ENCODE measurements around the gene CLDN24.
"Not testable (repeated sequence)": the region's sequence is repeated elsewhere in the genome, so short reads cannot be mapped to it uniquely, and the experiment has no call there.

CLDN24 gene

GRCh38 chr4:183347146-183347545 is 24.9 kb upstream of the CLDN24 start:
- no peak for DNase-seq

DNA sequence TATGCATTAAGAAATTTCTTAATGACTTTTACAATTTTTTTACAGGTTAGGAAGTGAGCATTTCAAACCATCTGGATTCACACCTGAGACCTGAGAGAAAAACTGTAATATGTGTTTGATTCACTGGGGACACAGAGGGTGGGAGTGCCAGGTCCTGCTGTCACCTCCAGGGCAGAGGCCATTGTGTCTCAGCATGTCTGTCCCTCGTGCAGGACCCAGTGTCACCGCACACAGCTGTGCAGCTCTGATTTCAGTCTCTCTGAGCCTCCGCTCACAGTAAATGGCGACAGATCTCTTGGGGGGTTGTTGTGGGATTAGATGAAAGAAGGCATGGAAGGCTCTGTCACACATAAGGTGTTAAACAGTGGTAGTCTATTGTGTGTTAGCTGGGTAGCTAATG is 23.0 kb upstream of the CLDN24 start:
- no peak for DNase-seq

- no peak for DNase-seq
These were observed 22.5 kb upstream of the CLDN24 start for GRCh38 chr4:183344523-183345255.

- no peak for DNase-seq
These were observed 21.5 kb upstream of the CLDN24 start for GRCh38 chr4:183343730-183344129.

- peak; percentile 63 for DNase-seq
These were observed 20.6 kb upstream of the CLDN24 start for GRCh38 chr4:183342541-183343533.

DNA sequence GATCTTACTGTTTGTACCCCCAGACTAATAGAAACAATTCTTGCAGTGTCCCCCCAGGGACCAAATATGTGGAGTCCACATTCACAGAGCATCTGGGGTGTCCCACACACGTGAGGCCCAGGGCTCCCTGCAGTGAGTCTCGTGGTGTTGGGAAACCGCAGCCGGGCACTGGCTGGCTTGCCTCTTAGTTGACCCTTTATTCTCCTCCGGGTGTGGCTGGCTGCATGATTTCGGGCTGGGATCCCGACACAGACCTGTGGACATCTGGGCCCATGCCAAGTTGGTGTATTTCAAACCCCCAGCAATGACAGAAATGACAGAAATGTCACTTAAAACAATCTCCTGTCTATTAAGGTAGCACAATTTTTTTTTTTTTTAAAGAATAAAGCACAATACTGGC is 15.6 kb upstream of the CLDN24 start:
- DNase-seq: no peak

DNA sequence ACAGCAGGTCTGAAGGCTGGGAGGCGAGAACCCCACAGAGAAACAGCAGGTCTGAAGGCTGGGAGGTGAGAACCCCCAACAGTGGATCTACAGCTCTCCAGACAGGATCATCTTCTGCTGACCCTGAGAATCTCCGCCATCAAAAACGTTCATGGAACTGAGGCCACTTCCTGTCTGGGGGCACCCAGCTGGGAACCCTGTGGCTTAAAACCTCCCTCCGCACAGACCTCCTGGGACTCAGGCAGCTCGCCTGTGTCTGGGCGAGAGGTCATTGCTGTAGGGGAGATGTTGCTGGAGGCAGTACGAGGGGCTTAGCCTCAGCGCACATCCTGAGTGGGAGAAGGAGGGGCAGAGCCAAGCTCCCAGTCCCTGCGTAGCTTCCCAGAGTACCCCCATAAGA is 15.1 kb upstream of the CLDN24 start:
- no peak for DNase-seq

DNA sequence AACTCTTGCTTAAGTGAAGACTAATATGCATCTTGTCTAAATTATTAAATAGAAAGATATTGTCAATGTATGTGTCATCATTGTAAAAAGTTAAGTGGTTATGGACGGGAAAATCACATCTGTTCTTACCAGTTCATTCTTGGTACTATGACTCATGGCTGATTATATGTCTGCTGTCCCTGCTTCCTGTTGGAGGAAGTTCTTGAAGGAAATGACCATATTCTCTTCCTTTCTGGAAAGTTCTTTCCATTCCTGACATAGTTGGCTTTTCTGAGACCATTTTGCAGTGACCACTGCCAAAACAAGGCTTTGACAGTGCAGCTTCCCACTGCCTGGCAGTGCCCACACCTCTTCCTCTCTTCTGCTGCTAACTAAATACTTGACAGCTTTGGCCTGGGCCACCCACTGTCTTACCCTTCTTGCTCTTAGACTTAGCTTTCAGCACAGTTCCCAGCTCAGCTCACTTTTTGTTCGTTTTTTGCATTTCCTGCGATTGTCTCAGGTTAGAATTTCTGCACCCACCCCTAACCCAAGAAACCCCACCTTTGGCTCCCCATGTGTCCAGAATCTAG is 13.2 kb upstream of the CLDN24 start:
- DNase-seq: no peak

DNA sequence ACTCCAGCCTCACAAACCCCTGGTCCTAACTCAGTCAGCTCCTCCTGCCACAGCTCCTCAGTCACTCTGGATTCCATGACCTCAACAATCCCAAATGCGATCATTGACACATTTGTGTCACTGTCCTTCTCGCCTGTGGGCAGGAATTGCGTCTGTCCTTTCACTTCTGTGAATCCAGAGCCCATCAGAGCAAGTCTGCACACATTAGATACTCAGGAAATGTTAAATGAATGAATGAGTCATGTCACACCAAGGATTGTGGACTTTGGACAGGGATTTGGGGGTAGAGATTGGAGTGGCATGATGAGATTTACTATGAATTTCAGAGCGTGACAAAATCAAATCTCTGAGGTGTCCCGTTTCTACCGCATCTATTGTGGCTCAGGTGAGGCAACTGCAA is 11.8 kb upstream of the CLDN24 start:
- no peak for DNase-seq

DNA sequence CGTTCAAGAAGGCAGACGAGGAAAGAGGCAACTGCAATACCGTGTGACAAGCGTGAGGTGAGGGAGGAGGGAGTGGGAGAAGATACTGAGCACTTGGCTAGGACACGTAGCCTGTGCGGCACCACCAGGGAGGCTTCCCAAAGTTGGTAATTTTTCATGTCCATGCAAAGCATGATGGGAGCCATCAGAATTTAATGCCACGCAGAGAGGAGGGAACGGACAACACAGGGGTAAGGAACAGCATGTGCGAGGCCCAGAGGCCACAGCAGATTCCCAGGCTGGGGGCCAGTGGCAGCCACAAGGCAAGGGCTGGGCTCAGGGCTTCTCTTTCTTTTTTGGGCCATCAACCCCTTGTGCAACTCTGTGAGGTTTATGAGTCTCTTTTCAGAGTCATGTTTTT is 11.0 kb upstream of the CLDN24 start:
- no peak for DNase-seq

- no peak for DNase-seq
These were observed 10.2 kb upstream of the CLDN24 start for GRCh38 chr4:183332447-183332846.

DNA sequence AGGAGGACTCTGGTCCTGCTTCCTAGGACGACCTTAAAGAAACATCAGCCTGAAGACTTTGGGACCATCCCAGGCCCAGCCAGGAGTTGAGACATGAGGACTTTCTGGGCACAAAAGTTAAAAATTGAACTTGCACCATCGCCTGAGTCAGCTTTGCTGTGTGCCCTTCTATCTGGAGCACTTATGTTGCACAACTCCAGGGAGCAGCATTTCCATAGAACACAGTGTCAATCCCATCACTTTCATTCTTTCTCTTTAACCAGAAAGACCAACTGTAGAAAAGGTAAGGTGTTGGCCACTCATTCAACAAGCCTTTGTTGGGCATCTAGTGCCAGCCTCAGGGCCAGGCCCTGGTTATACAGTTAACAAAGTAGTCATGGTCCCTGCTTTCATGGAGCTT is 8.6 kb upstream of the CLDN24 start:
- DNase-seq: no peak

DNA sequence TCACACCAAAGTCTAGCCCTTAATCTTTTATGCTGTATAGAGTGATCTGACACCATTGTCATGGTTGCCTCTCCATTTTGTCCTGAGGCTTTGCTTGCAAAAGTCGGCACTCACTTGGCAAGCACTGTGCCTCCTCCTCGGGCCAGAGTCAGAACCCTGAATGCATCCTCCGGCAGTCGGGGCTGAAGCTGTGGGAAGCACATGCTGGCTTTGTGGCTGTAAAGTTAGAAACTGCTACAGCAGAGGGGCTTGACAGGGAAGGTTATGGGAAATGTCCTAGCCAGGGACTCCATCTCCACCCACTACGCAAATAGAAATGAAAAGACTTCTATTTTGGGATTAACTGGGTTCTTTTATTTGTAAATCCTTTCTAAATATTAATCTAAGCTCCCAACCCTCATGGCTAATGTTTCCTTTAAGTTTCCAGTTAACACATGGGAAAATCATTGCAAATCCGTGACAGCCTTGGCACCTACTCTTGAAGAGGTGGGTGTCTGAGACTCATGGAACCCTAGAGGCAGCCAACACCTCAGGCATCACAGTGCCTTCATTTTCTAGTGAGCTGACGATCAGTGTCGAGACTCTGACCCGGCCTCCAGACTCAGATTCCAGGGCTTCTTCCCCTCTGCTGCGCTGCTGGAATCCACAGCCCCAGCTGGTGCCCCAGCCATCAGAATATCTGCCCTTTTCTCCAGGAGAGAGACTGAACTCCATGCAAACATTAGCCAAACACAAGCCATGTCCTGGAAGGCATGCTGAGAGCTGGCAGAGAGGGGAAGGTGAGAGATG is 7.9 kb upstream of the CLDN24 start:
- no peak for DNase-seq

- DNase-seq: no peak
These were observed 7.0 kb upstream of the CLDN24 start for GRCh38 chr4:183329244-183329643.

DNA sequence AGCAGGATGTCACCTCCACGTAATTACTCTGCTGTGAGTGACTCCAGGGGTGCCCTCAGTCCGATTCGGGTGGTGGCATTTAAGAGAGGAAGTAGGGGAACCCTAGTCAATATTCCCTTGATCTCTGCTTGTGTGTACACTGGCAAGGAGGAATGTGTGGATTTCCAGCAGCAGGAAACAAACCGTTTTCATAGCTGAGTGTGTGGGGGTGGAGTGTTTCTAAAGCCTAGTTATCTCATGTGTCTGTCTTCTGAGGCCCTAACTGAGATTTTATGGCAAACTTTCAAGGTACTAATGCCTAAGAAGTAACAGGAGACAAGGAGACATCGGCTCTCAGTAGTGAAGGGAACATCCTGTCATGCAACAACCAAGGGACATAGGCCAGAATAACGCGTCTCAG is 6.6 kb upstream of the CLDN24 start:
- no peak for DNase-seq

GRCh38 chr4:183327827-183328226 is 5.6 kb upstream of the CLDN24 start:
- no peak for DNase-seq

DNA sequence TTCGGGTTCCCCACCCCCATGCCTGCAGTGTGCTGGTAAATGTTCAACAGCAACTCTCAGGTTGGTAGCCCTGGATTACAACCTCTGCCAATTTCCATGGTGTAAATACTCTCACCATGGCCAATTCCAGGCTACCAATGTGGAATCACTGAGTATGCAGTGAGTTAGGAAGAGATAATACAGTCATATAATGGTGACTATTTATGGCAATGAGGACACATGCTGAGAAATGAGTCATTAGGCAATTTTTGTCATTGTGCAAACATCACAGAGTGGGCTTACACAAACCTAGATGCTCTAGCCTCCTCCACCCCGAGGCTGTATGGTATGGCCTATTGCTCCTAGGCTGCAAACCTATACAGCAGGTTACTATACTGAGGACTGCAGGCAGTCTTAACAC is 4.6 kb upstream of the CLDN24 start:
- no peak for DNase-seq

GRCh38 chr4:183326387-183326786 is 4.2 kb upstream of the CLDN24 start:
- DNase-seq: not testable (repeated sequence)

DNA sequence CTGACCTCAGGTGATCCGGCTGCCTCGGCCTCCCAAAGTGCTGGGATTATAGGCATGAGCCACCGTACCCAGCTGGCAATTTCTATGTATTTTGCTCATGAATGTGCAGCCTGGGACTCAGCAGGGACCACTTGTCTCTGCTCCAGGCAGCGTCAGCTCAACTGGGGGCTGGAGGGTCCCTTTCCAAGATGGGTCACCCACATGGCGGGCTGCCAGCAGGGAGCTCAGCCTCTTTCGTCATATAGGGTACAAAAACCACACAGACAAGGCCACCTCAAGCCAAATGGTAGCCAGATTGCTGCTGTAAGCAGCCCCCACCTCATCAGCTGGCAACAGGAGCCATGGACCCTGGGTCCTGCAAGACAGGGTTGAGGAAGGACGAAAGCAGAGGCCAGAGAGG is 2.4 kb upstream of the CLDN24 start:
- no peak for DNase-seq

- not testable (repeated sequence) for DNase-seq
These were observed 1.8 kb upstream of the CLDN24 start for GRCh38 chr4:183324056-183324455.

- no peak for DNase-seq
These were observed 1.1 kb upstream of the CLDN24 start for GRCh38 chr4:183323295-183323694.

DNA sequence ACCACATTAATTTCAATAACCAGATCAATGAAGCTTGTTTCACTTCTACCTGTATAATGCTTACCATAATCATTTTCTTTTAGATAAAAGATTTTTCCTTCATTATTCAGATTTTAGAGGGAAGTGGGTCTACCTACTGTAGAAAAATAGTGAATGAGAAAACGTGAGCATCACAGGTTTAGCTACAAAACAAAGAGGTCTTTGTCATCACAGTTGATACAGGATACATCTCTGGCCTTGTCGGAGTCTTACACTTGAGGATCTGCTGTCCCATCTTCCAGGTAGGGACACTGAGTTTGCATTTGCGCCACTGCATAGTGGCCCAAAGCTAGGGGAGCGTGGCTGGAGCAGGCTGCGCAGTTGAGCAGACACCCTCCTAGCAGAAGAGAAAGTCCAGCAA is 710 bp downstream of the CLDN24 start:
- DNase-seq: no peak

DNA sequence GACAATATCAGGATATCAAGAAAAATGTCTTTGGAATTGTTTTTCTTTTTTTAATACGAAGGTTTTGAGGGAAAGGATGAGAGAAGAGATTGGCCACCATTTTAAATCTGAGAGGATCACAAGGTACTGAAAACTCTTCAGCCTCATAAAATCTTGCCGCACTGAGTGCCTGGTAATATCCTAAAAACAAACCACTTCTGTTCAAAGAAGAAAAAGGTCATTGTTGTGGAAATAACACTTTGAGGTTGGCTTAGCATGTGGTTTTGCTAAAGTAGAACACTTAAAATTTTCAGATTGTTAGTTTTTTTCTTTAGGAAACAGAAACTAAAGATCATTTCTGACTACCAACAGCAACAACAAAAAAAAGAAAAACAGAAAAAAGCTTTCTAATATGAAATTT is 1.1 kb downstream of the CLDN24 start:
- no peak for DNase-seq

Measured in hematopoietic multipotent progenitor cell treated with erythropoietin and hydrocortisone succinate and interleukin-3 and kit ligand, for 6 days (in vitro differentiated cells).